HG02981 (cell line): ENCODE data around the gene TOMM40.
"Not testable (repeated sequence)": the region's sequence is repeated elsewhere in the genome, so short reads cannot be mapped to it uniquely, and the experiment has no call there.

ENCODE experiments used
- ATAC-seq: cut with Tn5 transposase; IDR thresholded peaks from one replicate; pipeline ENCODE4 v1.9.1; 2021; ENCODE audit warnings: mild to moderate bottlenecking, moderate library complexity; ENCODE audit not compliant: unreplicated experiment

TOMM40 gene

DNA sequence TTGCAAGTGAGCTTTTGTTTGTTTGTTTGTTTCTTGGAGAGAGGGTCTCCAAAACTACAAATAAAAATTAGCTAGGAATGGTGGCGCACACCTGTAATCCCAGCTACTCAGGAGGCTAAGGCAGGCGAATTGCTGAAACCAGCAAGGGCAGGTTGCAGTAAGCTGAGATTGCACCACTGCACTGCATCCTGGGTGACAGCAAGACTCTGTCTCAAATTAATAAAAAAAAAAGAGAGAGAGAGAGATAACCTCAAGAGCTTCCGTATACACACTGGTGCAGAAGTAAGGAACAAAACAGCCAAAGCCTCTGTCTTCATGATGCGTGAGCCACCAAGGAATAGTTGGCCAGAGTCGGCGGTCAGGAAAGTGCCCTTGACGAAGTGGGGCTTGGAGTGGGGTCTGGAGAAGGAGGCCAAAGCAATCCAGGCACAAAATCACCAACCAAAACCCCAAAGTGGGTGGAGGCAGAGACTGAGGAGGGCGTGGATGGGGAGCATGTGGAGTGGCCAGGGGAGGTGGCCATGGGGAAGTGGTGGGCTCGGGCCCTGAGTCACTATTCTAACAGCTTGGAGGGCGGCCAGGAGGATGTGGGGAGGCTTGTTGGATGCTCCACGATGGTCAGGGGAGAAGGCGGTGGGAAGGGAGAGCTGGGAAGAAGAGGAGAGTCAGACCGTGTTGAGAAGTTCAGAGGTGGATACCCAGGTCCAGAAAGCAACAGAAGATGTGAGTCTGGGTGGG, 21.2 kb upstream of the TOMM40 start:
- no peak for ATAC-seq

DNA sequence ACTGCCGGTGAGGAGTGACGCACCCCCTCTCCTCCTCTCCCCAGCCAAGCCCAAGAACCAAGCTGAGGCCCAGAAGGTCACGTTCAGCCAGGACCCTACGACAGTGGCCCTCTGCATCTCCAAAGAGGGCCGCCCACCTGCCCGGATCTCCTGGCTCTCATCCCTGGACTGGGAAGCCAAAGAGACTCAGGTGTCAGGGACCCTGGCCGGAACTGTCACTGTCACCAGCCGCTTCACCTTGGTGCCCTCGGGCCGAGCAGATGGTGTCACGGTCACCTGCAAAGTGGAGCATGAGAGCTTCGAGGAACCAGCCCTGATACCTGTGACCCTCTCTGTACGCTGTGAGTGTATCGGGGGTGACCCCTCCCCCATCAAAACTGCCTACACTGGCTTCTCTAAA, 19.2 kb upstream of the TOMM40 start:
- no peak for ATAC-seq

DNA sequence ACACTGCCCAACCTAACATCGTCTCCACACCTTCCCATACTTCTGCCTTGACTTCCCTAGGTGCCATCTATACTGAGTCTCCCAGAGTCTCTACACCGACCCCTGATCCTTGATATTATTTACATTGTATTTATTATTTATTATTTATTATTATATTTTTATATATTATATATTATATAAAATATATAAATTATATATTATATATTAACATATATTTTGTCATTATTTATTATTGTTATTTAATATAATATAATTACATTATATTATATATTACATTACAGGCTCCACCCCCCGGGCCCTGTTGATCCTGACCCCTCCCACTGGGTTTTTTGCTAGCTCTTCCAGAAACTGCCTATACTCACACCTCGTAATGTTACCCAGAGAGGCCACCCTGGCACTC, 18.4 kb upstream of the TOMM40 start:
- no peak for ATAC-seq

DNA sequence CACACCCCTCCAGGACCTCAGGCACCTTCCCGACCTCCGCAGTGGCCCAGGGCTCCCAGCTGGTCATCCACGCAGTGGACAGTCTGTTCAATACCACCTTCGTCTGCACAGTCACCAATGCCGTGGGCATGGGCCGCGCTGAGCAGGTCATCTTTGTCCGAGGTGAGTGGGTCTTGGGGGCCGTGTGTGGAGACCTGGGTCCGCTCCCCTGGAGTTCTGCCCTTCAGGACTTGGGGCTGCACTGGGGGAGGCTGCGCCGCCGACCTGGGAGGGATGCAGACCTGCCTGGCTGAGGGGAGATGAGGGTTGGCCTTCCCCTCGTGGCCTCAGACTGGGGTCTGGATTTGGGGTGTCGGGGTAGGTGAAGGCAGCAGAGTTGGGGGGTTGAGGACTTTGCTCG, 16.7 kb upstream of the TOMM40 start:
- ATAC-seq: no peak

DNA sequence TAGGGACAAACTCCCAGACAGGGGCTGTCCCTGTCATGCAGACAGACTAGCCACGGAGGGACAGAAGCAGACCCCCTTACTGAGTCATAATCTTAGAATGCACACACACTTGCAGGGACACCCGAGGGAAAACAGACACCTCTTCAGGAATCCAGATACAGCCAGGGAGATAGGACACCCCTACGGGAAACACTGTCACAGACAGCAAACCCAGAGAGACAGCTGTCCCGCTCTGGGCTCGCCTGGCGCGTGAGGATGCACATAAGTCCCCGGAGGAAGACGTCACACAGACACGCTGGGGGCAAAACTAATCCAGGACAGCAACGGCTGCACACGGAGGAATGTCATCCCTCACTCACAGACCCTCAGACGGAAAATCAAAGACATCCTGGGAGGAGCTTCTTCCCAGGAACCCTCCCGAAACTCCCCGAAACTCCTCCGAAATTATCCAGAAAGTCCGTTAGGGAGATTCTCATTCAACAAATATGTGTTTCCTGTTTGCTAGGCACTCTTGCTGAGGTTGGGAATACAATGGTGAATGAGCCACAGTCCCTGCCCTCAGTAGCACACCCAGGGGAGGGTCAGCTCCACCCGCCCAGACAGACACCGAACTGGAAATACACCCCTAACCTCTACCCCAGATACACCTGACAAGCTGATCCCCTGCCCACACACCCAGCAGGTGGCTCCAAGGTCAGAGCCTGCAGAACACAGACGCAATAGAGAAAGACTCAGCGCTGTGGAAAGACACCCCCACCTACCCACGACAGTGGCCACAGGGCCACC, 15.2 kb upstream of the TOMM40 start:
- ATAC-seq: no peak

DNA sequence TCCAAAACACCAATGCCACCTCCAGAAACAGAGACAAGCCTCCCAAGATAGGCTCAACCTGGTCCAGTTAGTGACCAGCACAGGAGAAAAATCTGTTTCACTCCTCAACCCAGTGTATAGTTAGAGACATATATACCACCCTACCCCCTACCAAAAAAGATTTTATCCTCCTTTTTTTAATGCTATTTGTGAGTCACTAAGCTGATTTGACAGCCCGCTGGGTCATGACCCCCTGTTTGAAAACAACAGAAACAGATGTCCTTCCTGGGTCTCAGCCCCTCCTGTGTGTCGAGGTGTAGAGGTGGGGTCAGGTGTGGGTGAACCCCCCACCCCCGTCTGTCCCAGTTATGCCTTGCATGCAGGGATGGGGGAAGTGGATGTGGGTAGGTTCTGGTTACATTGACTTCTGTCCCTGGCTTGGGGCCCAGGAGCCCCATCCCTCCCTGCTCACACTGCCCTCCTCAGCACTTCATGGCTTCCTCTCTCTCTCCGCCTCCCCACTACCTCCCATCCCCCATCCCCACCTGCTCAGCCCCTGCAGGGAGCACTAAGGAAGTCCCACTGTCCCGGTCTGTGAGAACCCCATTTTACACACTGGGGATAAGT, 14.0 kb upstream of the TOMM40 start:
- ATAC-seq: no peak

DNA sequence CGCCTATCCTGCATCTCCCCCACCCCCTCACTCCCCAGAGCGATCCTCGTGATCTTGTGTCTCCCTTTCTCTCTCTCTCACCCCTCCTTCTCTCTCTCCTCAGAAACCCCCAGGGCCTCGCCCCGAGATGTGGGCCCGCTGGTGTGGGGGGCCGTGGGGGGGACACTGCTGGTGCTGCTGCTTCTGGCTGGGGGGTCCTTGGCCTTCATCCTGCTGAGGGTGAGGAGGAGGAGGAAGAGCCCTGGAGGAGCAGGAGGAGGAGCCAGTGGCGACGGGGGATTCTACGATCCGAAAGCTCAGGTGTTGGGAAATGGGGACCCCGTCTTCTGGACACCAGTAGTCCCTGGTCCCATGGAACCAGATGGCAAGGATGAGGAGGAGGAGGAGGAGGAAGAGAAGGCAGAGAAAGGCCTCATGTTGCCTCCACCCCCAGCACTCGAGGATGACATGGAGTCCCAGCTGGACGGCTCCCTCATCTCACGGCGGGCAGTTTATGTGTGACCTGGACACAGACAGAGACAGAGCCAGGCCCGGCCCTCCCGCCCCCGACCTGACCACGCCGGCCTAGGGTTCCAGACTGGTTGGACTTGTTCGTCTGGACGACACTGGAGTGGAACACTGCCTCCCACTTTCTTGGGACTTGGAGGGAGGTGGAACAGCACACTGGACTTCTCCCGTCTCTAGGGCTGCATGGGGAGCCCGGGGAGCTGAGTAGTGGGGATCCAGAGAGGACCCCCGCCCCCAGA, 12.8 kb upstream of the TOMM40 start:
- ATAC-seq: no peak

DNA sequence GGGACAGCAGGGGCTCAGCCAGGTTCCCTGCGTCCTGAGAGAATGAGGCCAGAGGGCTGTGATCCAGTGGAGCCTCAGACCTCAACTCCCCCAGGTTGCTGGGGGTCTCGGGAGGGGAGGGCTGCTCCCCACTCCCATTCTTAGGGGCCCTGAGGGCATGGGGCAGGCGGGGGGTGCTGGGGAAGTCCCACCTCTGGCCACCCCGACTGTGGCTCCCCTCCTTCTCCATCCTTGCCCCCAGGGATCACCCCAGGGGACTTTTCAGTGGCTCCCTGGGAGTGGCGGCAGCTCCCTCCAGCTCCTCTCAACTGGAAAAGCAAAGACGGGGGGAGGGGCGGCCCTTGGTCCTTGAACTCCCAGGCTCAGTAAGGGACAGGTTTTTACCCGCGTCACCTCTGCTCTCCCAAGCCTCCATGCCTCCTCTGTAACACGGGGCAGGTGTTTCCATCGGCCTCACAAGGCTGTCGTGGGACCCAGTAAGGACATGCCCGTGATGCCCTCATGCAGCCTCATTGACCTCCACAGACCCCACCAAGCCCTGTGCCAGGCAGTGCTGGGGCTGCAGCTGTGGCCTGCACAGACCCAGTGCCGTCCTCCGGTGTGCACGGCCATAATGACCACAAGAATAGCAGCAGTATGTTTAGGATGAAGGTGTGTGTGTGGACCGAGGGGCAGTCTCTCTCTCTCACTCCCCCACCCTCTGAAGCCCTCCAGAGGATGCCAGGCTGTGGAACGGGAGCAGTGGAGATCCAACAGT, 11.6 kb upstream of the TOMM40 start:
- no peak for ATAC-seq

DNA sequence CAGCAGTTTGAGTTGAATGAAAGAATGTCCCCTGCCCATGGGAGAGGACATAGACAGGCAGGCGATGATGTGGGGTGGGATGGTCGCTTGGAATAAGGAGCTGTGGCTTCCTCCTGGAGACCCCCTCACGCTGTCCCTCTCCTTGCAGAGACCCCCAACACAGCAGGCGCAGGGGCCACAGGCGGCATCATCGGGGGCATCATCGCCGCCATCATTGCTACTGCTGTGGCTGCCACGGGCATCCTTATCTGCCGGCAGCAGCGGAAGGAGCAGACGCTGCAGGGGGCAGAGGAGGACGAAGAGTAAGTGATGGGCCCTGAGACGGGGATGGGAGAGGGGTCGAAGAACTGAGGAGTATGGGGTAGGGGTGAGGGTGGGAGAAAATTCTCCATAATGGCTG, 9.0 kb upstream of the TOMM40 start:
- no peak for ATAC-seq

DNA sequence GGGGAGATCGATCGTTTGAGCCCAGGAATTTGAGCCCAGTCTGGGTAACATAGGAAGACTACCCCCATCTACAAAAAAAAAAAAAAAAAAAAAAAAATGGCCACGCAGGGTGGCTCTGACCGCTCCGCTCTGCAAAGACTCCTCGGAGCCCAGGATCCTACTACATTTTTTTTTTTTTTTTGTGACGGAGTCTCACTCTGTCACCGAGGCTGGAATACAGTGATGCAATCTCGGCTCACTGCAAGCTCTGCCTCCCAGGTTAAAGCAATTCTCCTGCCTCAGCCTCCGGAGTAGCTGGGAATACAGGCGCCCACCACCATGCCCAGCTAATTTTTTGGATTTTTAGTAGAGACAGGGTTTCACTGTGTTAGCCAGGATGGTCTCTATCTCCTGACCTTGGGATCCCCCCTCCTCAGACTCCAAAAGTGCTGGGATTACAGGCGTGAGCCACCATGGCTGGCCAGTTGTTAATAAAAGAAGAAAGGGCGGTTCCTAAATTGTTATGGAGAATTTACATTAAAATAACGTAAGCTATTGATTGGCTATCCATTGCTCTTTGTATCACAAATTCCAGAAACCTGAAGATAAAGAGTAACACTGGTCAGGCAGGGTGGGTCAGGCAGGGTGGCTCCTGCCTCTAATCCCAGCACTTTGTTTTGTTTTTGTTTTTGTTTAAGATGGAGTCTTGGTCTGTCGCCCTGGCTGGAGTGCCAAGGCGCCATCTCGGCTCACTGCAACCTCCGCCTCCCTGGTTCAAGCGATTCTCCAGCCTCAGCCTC, 8.2 kb upstream of the TOMM40 start:
- ATAC-seq: not testable (repeated sequence)

DNA sequence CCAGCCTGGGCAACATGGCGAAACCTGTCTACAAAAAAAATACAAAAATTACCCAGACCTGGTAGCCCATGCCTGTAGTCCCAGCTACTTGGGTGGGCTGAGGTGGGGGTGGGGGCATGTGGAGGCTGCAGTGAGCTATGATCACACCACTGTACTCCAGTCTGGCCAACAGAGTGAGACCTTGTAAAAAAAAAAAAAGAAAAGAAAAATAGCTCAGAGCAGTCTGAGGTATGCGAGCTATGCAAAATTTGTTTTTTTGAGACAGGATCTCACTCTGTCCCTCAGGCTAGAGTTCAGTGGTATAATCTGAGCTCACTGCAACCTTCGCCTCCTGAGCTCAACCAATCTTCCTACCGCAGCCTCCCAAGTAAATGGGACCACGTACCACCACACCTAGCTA, 7.1 kb upstream of the TOMM40 start:
- no peak for ATAC-seq

DNA sequence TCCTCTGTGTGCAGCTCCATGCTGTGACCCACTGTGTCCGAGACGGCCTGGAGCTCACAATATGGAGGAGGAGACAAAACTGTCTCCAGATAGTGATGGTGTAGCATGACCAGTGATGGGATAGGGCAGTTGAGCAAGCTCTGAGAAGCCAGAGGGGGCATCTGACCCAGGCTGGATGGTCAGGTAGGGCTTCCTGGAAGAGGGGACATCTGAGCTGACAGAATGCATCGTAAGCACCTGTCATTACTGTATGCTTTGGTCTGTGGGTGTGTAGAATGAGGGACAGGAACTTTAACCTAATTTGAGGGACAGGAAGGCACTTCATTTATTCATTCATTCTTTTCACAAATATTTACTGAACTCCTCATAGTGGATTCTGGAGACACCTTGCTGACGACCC, 6.5 kb upstream of the TOMM40 start:
- ATAC-seq: no peak

DNA sequence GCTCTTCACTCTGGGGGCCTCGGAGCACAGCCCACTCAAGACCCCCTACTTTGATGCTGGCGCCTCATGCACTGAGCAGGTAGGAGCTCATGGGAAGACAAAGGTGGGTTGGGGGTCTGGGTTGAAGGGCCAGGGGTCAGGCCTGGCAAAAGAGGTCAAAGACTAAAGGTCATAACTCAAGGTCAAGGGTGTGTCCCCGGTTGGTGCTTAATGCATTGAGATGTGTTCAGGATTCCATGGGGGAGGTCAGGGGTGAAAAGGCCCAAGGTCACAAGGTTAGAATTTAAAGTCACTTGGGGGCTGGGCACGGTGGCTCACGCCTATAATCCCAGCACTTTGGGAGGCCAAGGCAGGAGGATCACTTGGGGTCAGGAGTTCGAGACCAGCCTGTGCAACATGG, 4.9 kb upstream of the TOMM40 start:
- no peak for ATAC-seq

DNA sequence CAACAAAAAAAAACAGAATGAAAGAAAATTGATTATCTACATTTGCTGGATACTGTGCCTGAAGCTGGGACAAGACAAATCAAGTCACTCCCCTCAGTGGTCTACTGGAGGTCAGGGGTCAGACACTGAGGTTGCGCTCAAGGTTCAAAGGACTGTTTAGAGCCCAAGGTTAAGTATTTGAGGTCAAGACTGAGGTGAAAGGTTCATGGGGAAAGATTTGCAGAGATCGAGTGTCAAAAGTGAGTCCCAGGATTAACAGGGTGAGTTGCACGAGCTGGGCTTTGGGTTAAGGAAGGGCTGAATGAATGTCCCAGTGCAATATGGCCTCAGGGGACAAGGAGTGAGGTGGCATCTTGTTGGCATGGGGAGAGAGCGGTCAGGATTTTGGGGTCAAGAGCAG, 3.4 kb upstream of the TOMM40 start:
- no peak for ATAC-seq

DNA sequence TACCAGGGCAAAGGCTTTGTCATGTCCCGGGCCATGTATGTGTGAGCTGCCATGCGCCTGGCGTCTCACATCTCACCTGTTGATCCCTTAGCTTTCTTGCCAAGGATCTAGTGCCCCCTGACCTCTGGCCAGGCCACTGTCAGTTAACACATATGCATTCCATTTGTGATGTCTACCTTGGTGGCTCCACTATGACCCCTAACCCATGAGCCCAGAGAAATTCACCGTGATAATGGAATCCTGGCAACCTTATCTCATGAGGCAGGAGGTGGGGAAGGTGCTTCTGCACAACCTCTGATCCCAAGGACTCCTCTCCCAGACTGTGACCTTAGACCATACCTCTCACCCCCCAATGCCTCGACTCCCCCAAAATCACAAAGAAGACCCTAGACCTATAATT, 2.7 kb upstream of the TOMM40 start:
- ATAC-seq: not testable (repeated sequence)

DNA sequence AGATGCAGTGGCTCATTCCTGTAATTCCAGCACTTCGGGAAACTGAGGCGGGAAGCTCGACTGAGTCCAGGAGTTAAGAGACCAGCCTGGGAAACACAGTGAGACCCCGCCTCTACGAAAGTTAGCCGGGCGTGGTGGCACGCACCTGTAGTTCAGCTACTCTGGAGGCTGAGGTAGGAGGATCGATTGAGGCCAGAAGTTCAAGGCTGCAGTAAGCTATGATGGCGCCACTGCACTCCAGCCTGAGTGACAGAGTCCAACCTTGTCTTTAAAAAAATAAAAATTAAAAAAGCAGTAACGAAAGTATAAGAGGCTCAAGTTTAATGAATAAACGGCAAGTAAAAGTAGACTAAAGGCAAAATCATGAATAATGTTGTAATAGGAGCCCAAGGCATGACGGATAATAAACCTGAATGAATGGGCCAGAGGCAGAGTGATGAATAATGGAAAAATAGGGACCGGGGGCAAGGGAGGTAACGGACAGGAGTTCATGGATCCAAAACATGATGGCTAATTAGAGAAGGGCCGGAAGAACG, 1.2 kb upstream of the TOMM40 start:
- ATAC-seq: no peak

DNA sequence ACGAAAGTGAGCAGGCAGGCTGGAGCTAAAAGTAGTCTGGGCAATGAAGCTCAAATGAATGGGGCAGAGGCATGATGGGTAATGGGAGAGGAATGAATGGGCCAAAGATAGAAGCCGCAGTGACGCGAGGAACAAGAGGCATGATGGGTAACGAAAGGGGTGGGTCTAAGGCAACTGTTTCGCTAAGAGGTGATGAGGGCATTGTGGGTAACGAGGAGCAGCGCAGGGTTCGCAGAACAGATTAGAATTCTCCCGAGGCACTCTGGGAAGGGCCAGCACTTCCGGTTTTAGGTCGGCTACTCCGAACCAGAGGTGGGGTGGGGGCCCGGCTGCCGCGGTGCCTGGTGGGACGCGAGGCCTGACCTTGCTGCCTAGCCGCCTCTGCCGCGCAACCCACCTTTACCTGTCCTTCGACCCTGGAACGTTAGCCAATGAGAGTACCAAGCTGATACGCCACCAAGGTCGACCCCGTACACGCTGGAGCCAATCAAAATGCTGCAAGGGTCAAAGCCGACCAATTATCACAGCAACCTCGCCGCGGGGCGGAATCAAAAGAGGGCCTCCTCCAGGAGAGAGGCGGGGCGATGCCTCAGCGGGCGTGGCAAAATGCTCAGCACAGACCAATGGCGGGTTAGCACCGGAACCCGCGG, 563 bp upstream of the TOMM40 start:
- ATAC-seq: peak; percentile 78

DNA sequence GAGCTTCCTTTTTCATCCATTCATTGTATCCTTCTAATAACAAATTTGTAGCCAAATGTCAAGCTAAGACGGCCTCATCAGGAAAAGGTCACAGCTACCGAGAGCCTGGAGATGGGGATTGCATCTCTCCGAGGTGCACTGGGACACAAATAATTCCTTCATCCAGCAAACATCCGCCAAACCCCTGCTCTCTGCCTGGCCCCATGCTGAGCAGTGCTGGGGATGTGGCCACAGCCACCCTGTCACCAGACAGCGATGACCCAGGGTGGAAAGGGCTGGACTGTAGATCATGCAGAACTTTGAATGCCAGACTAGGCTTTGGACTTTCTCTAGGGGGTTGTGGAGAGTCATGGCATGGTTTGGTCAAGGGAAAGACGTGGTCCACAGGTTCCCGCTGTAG, 1.9 kb downstream of the TOMM40 start:
- no peak for ATAC-seq
